GM18499 (cell line): ENCODE measurements around the gene SLC13A3.

ENCODE experiments used
- ATAC-seq: cut with Tn5 transposase; IDR thresholded peaks from one replicate; pipeline ENCODE4 v1.9.1; 2021; ENCODE audit warnings: moderate number of reproducible peaks; ENCODE audit not compliant: insufficient read depth, unreplicated experiment

SLC13A3 gene

GRCh38 chr20:46660487-46660886 is 9.2 kb upstream of the SLC13A3 start:
- ATAC-seq = no peak

DNA sequence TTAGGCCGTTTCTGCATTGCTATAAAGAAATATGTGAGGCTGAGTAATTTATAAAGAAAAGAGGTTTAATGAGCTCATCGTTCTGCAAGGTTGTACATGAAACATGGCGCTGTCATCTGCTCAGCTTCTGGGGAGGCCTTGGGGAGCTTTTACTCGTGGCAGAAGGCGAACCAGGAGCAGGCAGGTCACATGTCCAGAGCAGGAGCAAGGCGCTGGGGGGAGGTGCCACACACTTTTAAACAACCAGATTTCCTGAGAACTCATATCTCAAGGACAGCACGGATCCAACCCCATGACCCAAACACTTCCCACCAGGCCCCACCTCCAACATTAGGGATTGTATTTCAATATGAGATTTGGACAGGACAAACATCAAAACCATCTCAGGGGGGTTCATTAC is 6.4 kb upstream of the SLC13A3 start:
- ATAC-seq = no peak

- ATAC-seq = no peak
Measured at GRCh38 chr20:46657137-46657536, 5.9 kb upstream of the SLC13A3 start.

DNA sequence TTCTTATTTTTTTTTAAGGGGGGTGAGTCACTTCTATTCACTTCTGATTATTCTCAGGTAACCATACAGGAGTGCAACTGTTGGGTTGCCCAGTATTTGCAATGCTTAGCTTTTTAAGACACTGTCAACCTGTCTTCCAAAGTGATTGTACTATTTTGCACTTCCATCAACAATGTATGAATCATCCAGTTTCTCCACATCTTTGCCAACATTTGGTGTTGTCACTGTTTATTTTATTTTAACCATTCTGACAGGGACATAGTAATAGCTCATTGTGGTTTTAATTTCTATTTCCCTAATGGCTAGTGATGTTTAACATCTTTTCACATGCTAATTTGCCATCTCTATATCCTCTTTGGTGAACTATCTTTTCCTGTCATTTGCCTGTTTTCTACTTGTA is 1.4 kb upstream of the SLC13A3 start:
- no peak for ATAC-seq

- ATAC-seq = no peak
Measured at GRCh38 chr20:46650575-46651090, 626 bp downstream of the SLC13A3 start.

DNA sequence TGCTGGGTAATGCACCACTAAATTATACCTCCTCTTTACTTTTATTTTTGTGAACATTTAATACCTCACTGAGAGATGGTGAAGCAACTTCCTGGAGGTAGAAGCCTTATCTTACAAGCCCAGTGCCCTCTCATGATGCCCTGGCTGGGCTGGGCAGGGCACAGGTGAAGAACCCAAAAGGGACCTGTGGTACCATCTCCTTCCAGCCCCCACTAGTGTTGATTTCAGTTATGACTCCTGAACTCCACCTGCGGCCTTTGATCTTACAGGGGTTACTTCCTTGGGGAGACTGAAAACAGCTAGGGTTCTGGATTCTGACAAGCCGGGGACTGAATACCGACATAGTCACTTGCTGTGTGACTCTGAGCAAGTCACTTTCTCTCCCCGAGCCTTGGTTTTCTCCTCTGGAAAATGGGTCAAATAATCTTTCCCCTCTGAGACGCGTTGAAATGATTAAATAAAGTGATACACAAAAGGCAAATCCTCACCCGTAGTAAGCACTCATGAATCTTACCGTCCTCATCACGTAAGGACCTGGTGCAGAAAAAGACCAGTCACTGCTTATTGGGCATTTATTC is 1.2 kb downstream of the SLC13A3 start:
- ATAC-seq = no peak

GRCh38 chr20:46649650-46649949 is 1.7 kb downstream of the SLC13A3 start:
- no peak for ATAC-seq

GRCh38 chr20:46648903-46649649 is 2.2 kb downstream of the SLC13A3 start:
- no peak for ATAC-seq

DNA sequence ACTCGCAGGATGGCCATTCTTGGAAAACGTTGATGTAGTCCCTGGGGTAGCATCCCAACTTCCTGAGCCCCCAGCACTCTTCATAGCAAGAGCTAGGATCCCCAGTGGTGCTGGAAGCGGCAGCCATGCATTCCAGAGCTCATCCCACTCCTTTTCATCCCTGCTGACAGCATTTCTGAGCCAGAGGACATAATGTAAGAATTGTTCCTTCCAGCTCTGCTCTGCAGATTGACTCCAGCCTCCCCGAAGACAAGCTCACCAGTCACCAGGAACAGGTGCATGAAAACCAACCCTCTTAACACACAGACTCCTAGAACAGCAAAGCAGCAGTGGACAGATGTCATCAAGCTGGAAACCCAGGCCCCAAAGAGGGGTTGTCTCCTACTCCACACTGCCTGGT is 3.8 kb downstream of the SLC13A3 start:
- ATAC-seq = no peak

DNA sequence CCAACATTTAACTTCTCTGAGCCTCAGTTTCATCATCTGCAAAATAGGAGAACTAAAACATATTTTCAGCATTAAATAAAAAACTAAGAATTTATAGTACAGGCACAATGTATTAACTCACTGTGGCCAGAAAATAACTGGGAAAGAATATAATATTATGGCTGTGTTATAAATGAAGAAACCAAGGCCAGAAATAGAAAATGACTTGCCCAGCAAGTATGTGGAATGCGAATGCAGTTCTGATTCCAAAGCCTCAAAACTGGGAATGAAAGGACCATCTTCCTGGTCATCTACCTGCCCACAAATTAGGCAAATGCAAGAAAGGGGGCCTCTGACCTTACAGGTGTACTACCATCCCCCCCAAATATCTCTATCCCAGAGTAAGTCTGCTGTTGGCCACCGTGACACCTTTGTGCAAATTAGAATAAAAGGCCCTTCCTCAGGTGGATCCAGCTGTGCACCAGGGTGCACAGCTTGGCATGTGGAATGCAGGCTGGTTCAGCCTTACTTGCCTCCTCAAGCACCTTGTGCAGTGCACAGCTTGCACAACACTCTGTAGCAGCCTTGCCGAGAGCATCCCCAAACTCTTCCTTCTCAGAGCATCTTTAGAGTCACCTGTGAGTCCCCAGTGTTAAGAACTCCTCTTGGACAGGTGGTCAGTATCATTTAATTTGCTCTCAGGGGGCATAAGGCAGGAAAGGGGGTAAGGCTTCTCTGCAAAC is 4.4 kb downstream of the SLC13A3 start:
- no peak for ATAC-seq

GRCh38 chr20:46646122-46646521 is 5.1 kb downstream of the SLC13A3 start:
- no peak for ATAC-seq

DNA sequence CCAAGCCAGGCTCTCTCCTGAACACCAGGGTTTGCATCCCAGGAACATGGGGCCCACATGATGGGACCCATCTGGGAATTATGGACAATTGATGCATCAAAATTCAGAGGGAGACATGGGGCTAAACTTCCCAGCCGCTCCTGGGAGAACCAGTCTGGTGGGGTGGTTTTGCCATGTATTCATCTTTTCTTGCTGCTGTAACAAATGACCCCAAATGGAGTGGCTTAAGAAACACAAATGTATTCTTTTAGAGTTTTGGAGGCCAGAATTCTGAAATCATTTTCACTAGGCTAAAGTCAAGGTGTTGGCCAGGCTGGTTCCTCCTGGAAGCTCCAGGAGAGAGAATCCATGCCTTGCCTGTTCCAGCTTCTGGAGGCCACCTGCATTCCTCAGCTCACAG is 6.5 kb downstream of the SLC13A3 start:
- ATAC-seq = no peak

- ATAC-seq = no peak
Measured at GRCh38 chr20:46644160-46644559, 7.1 kb downstream of the SLC13A3 start.

GRCh38 chr20:46642969-46643343 is 8.3 kb downstream of the SLC13A3 start:
- ATAC-seq = no peak

GRCh38 chr20:46642265-46642968 is 8.8 kb downstream of the SLC13A3 start:
- no peak for ATAC-seq

DNA sequence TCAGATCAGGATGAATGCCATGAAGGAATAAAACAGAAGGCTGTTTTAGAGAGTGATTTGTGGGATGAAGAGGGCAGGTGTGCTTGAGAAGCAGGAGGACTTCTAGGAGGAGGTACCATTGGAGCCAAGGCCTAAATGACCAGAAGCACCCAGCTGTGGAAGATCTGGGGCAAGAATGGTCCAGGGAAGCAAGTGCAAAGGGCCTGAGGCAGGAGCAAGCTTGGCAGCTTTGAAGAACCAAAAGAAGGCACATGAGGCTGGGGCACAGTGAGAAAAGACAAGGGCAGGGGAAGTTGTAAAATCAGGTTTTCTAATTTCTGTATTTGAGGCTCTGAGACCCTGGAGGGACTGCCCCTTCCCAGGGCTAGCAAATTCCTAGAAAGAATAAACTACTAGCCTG is 9.8 kb downstream of the SLC13A3 start:
- no peak for ATAC-seq

DNA sequence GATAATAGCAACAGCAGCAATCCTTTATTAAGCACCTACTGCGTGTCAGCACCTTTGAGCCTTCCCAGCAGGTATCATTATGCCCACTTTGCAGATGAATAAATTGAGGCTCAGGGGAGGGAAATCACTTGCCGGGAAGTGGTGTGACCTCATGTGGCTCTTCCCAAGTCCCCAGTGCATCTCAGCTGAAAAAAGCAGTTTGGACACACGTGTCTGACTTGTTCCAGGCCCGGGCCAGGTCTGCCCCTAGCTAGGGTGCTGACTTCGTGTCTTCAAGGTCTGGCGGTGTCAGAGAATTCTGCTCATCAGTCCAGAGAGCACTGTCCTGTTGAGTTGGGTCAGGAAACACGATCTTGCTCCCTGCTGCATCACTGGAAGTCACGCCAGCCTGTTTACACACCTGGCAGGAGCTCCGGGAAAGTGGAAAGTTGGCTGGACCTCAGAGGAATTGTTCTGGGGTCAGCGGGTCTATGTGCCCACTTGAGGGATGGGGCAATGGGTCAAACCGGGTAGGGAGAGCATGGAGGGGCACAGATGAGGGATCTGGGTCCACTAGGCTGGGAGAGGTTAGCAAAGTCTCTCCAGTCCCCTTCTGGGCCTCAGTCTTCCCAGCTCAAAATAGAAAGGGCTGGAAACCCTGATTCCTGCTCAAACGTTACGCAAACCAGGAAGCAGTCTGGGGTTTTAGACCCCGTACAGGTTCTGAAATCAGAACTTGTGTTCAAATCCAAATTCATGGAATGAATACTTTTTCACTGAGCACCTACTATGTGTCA is 10.5 kb downstream of the SLC13A3 start:
- no peak for ATAC-seq

- ATAC-seq = no peak
Measured at GRCh38 chr20:46640044-46640443, 11.2 kb downstream of the SLC13A3 start.

DNA sequence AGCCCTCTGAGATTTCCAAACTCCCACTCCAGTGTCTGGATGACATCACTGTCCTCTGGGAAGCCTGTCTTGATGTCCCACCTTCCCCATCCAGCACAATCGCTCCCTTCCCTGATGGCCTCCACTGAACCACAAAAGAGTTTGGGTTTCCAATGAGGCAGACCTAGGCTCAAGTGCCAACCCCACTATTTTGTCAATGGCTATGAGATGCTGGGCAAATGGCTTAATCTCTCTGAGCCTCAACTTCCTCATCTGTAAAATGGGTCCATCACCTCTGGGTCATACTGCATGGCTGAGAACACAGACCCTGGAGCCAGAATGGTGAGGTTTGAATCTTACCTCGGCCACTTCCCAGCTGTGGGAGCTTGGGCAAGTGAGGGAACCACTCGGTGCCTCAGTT is 11.7 kb downstream of the SLC13A3 start:
- ATAC-seq = no peak

GRCh38 chr20:46638898-46639274 is 12.4 kb downstream of the SLC13A3 start:
- no peak for ATAC-seq
